ENCODE measurements around the gene CR1L.
A peak's percentile ranks its signal among the peaks of the same experiment; 100 is the strongest.

The CR1L gene

GRCh38 chr1:207644852-207645634 is at the start of gene CR1L:
TSS of gene CR1L (plus strand) at chr1:207645133. CDS start at chr1:207645234, 101 bp downstream.
- H3K36me3 ChIP-seq (ENCODE audit: control insufficient read depth, insufficient read depth, low read length): no peaks in the 10 kb centered on the region
- no peaks in the 10 kb centered on the region for H3K9me3 ChIP-seq (ENCODE audit: control insufficient read depth, low read length)
- no peak within 1 kb of the TSS for H3K27ac ChIP-seq
- H3K4me3 ChIP-seq (ENCODE audit: low read depth, low read length): peak within 1 kb of the TSS; percentile 75
- no peaks in the 10 kb centered on the region for H3K27me3 ChIP-seq (ENCODE audit: control insufficient read depth, insufficient read depth, low read length)
- peak within 1 kb of the TSS; percentile 82 for H2AFZ ChIP-seq
- no peaks in the 10 kb centered on the region for H3K4me1 ChIP-seq
- no peak within 1 kb of the TSS for H3K9ac ChIP-seq
- peak within 1 kb of the TSS; percentile 82 for H3K4me2 ChIP-seq (ENCODE audit: low read length)
- no peaks in the 10 kb centered on the region for H3K79me2 ChIP-seq
- no peak for TF ChIP-seq CTCF (IDR thresholded peaks at IDR 0.05)

- Histone ChIP-seq H3K9ac (no peak overlapping the region), H3K79me2 (no peaks in the 10 kb centered on the region), H3K36me3 (ENCODE audit: control insufficient read depth, insufficient read depth, low read length) (no peaks in the 10 kb centered on the region), H3K27ac (no peak overlapping the region), H3K4me2 (ENCODE audit: low read length) (no peak overlapping the region), H3K9me3 (ENCODE audit: control insufficient read depth, low read length) (no peaks in the 10 kb centered on the region), H2AFZ (no peak overlapping the region), H3K4me3 (ENCODE audit: low read depth, low read length) (no peak overlapping the region), H3K4me1 (no peaks in the 10 kb centered on the region), H3K27me3 (ENCODE audit: control insufficient read depth, insufficient read depth, low read length) (no peaks in the 10 kb centered on the region)
- no peak for TF ChIP-seq CTCF (IDR thresholded peaks at IDR 0.05)
Observed at GRCh38 chr1:207603777-207604176, 41.2 kb upstream of the CR1L start.

GRCh38 chr1:207605444-207606361 is 39.2 kb upstream of the CR1L start:
- Histone ChIP-seq H3K27me3 (ENCODE audit: control insufficient read depth, insufficient read depth, low read length) (no peaks in the 10 kb centered on the region), H3K79me2 (no peaks in the 10 kb centered on the region), H3K36me3 (ENCODE audit: control insufficient read depth, insufficient read depth, low read length) (no peaks in the 10 kb centered on the region), H3K4me3 (ENCODE audit: low read depth, low read length) (no peak overlapping the region), H3K9me3 (ENCODE audit: control insufficient read depth, low read length) (no peaks in the 10 kb centered on the region), H3K27ac (no peak overlapping the region), H3K9ac (no peak overlapping the region), H3K4me1 (no peaks in the 10 kb centered on the region), H2AFZ (no peak overlapping the region), H3K4me2 (ENCODE audit: low read length) (no peak overlapping the region)
- no peak for TF ChIP-seq CTCF (IDR thresholded peaks at IDR 0.05)

GRCh38 chr1:207606362-207606755 is 38.6 kb upstream of the CR1L start:
- Histone ChIP-seq H3K4me1 (no peaks in the 10 kb centered on the region), H3K4me3 (ENCODE audit: low read depth, low read length) (no peak overlapping the region), H3K27ac (no peak overlapping the region), H3K36me3 (ENCODE audit: control insufficient read depth, insufficient read depth, low read length) (no peaks in the 10 kb centered on the region), H2AFZ (no peak overlapping the region), H3K9me3 (ENCODE audit: control insufficient read depth, low read length) (no peaks in the 10 kb centered on the region), H3K9ac (no peak overlapping the region), H3K27me3 (ENCODE audit: control insufficient read depth, insufficient read depth, low read length) (no peaks in the 10 kb centered on the region), H3K79me2 (no peaks in the 10 kb centered on the region), H3K4me2 (ENCODE audit: low read length) (no peak overlapping the region)
- no peak for TF ChIP-seq CTCF (IDR thresholded peaks at IDR 0.05)

Data from parathyroid adenoma (tissue), 2 donors.